GM20000 (cell line): ENCODE measurements around the gene ROBO1.

ENCODE experiments used
- DNase-seq: peaks from one replicate; pipeline ENCODE4 v3.0.0; 2012; ENCODE audit warnings: low spot score
- CTCF ChIP-seq: IDR thresholded peaks from 2 replicates; pipeline ENCODE4 v1.5.1; 2012; ENCODE audit warnings: mild to moderate bottlenecking, control low read depth; ENCODE audit errors: extremely low read depth, missing control alignments

ROBO1 gene

GRCh38 chr3:78839693-78840092 lies 928.1 kb downstream of the ROBO1 start:
- TF ChIP-seq CTCF: no peak
- no peak for DNase-seq

- no peak for TF ChIP-seq CTCF
- no peak for DNase-seq
Observed at GRCh38 chr3:78838362-78838761, 929.4 kb downstream of the ROBO1 start.

GRCh38 chr3:78834910-78835309 lies 932.9 kb downstream of the ROBO1 start:
- DNase-seq: no peak
- no peak for TF ChIP-seq CTCF

GRCh38 chr3:78832785-78833204 lies 935.0 kb downstream of the ROBO1 start:
- no peak for TF ChIP-seq CTCF
- no peak for DNase-seq

GRCh38 chr3:78831446-78831972 lies 936.3 kb downstream of the ROBO1 start:
- no peak for TF ChIP-seq CTCF
- no peak for DNase-seq

- no peak for DNase-seq
Observed at GRCh38 chr3:78830470-78830869, 937.3 kb downstream of the ROBO1 start.

GRCh38 chr3:78827618-78828017 lies 940.2 kb downstream of the ROBO1 start:
- no peak for TF ChIP-seq CTCF
- no peak for DNase-seq

More at GRCh38 chr3:78830470-78830869, 937.3 kb downstream of the ROBO1 start:
- no peak for TF ChIP-seq CTCF
